Upper lobe of right lung (tissue), 1 donor: ENCODE data around the gene EMILIN2. TPM values are rescaled to one million over a fixed set of nuclear protein-coding genes. Genes with fewer than 3 reads are reported as not detected.

Source experiments
- ATAC-seq: fragments of 200-7000 bp; cut with Tn5 transposase; one replicate; pipeline ENCODE4 v1.9.1; 2020; ENCODE audit warnings: mild to moderate bottlenecking, moderate library complexity
- DNase-seq: peaks from one replicate; pipeline ENCODE4 v3.0.0-alpha.2; 2020
- H3K27ac ChIP-seq: fragments of 200-600 bp; one replicate; pipeline ENCODE4 v1.8.0; 2022
- H3K27me3 ChIP-seq: fragments of 200-600 bp; one replicate; pipeline ENCODE4 v1.8.0; 2022; ENCODE audit warnings: mild to moderate bottlenecking
- H3K36me3 ChIP-seq: fragments of 200-600 bp; one replicate; pipeline ENCODE4 v1.8.0; 2022
- H3K4me1 ChIP-seq: fragments of 200-600 bp; one replicate; pipeline ENCODE4 v1.8.0; 2022
- H3K4me3 ChIP-seq: fragments of 200-600 bp; one replicate; pipeline ENCODE4 v1.8.0; 2022; ENCODE audit warnings: mild to moderate bottlenecking
- H3K9me3 ChIP-seq: fragments of 200-600 bp; one replicate; pipeline ENCODE4 v1.8.0; 2022
- CTCF ChIP-seq: fragments of 200-600 bp; IDR thresholded peaks from one replicate; pipeline ENCODE4 v1.8.0; 2022; ENCODE audit warnings: antibody characterized with exemption
- intact Hi-C: fragments of 100-400 bp; cut with DNase I; formaldehyde crosslinking; loops from one replicate; pipeline ENCODE4 v1.11.0; 2022
- total RNA-seq: library from RNA; stranded (reverse); fragmentation: NEBNext Ultra II Directional; extraction: Animal tissue kit (Norgen Biotek cat#: 25700); gene quantifications from one replicate; pipeline ENCODE4 v1.2.1, GENCODE V29; 2021
- donor health status: DM: no; HTN: yes; CAD: no; lungs with severe emphysema.

EMILIN2 gene
- total RNA-seq, 1 donor from 2014 or later = 35.2 TPM

- Histone ChIP-seq H3K4me3 (no peak overlapping the region), H3K36me3 (no peaks in the 10 kb centered on the region), H3K27me3 (no peaks in the 10 kb centered on the region), H3K27ac (no peak overlapping the region), H3K4me1 (no peaks in the 10 kb centered on the region), H3K9me3 (no peaks in the 10 kb centered on the region)
- DNase-seq = no peak
- no peak for ATAC-seq
- TF ChIP-seq CTCF = no peak
- intact Hi-C loops = no loop called here
Observed at GRCh38 chr18:2839202-2839601, 7.6 kb upstream of the EMILIN2 start.

DNA sequence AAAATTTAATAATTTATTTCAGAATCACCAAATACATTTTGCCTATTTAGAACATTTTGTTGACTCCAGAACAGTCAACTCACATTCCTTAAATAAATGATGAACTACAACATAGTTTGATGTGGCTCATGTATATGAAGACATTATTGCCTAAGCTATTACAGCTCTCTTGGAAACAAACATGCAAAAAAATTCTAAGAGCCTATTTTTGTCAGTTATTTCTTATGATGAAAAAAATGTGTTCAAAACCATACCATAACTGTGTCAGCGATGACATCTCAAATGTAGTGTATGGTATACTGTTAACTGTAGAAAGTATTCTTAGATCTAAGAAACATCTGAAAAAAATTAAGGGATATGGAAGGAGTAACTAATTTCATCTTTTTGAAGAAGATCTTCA is 6.3 kb upstream of the EMILIN2 start:
- no peaks in the 10 kb centered on the region for H3K36me3 ChIP-seq
- peaks cover 3% of the 10 kb centered on the region for H3K4me1 ChIP-seq
- intact Hi-C loops = no loop called here
- no peaks in the 10 kb centered on the region for H3K27me3 ChIP-seq
- DNase-seq = no peak
- no peak overlapping the region for H3K27ac ChIP-seq
- no peak overlapping the region for H3K4me3 ChIP-seq
- ATAC-seq = no peak
- no peak for TF ChIP-seq CTCF
- no peaks in the 10 kb centered on the region for H3K9me3 ChIP-seq

GRCh38 chr18:2843146-2843545 is 3.7 kb upstream of the EMILIN2 start:
- intact Hi-C loops = no loop called here
- Histone ChIP-seq H3K27ac (no peak overlapping the region), H3K4me1 (peaks cover 11% of the 10 kb centered on the region), H3K4me3 (no peak overlapping the region), H3K27me3 (no peaks in the 10 kb centered on the region), H3K9me3 (no peaks in the 10 kb centered on the region), H3K36me3 (no peaks in the 10 kb centered on the region)
- TF ChIP-seq CTCF = no peak
- DNase-seq (no peak), ATAC-seq (peak; percentile 31)

DNA sequence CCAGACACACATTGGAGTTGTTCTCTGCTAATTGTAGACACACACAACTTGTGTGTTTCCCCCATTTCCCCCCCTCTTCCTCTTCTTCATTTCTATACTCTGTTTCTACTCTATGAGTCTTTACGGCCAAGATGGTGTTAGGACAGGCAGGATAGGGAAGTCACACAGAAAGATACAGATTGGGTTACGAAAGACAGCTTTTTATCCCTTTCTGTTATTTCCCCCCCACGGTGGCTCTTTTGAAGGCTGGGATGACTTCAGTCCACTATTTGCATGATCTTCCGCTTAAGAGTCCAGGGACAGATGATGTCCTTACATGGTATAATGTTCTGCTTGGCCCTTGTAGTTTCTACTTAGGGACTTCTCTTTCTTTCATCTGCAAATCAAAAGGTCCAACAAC is 1.6 kb upstream of the EMILIN2 start:
- Histone ChIP-seq H3K4me1 (peaks cover 11% of the 10 kb centered on the region), H3K4me3 (no peak overlapping the region), H3K27ac (no peak overlapping the region), H3K27me3 (peaks cover 12% of the 10 kb centered on the region), H3K36me3 (no peaks in the 10 kb centered on the region), H3K9me3 (no peaks in the 10 kb centered on the region)
- ATAC-seq (peak; percentile 71), DNase-seq (no peak)
- intact Hi-C loops = no loop called here
- TF ChIP-seq CTCF = no peak

DNA sequence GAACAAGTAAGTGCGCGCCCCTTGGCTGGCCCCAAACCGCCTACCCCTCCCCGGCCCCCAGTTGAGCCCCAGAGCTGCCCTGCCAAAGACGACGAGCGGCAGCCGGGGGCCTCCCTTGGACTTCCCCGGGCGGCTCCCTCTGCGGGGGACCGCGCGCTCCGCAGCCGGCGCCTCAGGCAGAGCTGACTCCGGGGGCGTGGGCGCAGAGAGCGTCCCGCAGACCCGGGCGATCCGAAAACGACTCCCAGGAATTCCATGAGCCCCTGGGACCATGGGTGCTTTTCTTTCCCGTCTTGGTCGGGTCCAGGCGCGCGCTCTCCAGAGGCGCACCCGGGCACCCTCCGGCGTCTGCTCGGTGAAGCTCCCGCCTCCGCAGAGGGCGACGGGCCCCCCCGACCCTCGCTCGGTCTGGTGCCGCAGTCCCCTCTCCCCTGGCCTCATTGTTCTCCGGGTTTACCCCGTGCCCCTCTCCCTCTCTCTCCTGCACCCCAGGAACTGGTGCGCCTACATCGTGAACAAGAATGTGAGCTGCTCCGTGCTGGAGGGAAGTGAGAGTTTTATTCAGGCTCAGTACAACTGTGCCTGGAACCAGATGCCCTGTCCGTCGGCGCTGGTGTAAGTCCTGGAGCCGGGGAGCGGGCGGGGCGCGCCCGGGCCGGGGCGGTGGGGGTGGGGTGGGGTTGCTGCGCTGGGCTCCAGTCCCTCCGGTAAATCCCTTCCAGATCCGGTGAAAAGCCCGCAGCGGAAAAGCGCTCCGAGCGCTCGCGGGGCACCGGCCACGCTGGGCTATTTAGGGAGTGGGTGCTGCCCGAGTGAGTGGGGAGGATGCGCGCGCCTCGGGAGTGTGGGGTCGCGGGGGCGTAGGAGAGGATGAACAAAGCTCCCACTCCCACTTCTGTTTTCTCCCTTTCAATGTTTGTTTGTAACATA is 776 bp downstream of the EMILIN2 start:
- DNase-seq = peak; percentile 73
- Histone ChIP-seq H3K27me3 (peaks cover 19% of the 10 kb centered on the region), H3K4me1 (peaks cover 11% of the 10 kb centered on the region)

More for the DNA sequence above, 776 bp downstream of the EMILIN2 start:
- no peak for TF ChIP-seq CTCF
- ATAC-seq = peak; percentile 42
- peak overlapping the region; percentile 65 for H3K27ac ChIP-seq
- no peaks in the 10 kb centered on the region for H3K9me3 ChIP-seq
- peak overlapping the region; percentile 54 for H3K4me3 ChIP-seq
- intact Hi-C loops = no loop called here
- H3K36me3 ChIP-seq = no peaks in the 10 kb centered on the region
